K562 (cell line): ENCODE data around the gene DAGLA. TPM values are rescaled to one million over a fixed set of nuclear protein-coding genes. Genes with fewer than 3 reads are reported as not detected.

ENCODE experiments used
- ATAC-seq: fragments of 200-7000 bp; cut with Tn5 transposase; 3 replicates; pipeline ENCODE4 v1.9.1; 2020; ENCODE audit warnings: moderate library complexity
- BruUV-seq: library from RNA; stranded (reverse); fragments of 400-500 nt; replicated peaks from 2 replicates; lab custom pipeline; 2021; lab: Mats Ljungman, UMichigan
- CTCF ChIA-PET: fragments of 300-600 bp; formaldehyde crosslinking; extraction: SDS; loops from one replicate; lab custom pipeline; 2021; ENCODE audit warnings: low intra/inter-chr PET ratio; lab: Yijun Ruan, JAX
- POLR2A ChIA-PET: fragments of 300-600, 350-650 bp; sonication (Branson Sonifier 250); formaldehyde crosslinking; extraction: SDS; loops from one replicate; lab custom pipeline; 2021; ENCODE audit warnings: antibody characterized with exemption, inconsistent platforms; lab: Yijun Ruan, JAX
- DNase-seq, 4 experiments: peaks; one replicate each; pipeline versions ENCODE4 v3.0.0 to v3.0.0-alpha.2; 2011 to 2018; ENCODE audit warnings: low spot score in 3 of 4, mixed read lengths in 3 of 4; ENCODE audit errors: extremely low read depth in 1 of 4
- FAIRE-seq: peaks from 2 replicates; lab custom pipeline; 2011; peaks lifted over from hg19 to GRCh38; lab: Jason Lieb, UNC
- H2AFZ ChIP-seq: 2 replicates; pipeline ENCODE4 v1.6.0; 2011; ENCODE audit warnings: low read depth, low read length, control low read depth, inconsistent platforms
- H3K27ac ChIP-seq: fragments of 200-600 bp; 3 replicates; pipeline ENCODE4 v1.8.0; 2011; ENCODE audit warnings: low read depth, mild to moderate bottlenecking, control low read depth, inconsistent platforms, low read length, moderate library complexity, mixed read lengths; ENCODE audit errors: extremely low read depth
- H3K27me3 ChIP-seq, 2 experiments: fragments of 300-600 bp in 1 of 2; 2 replicates in 1 of 2; 3 replicates in 1 of 2; pipeline versions ENCODE4 v1.6.0 to v1.8.0; 2011; ENCODE audit warnings: inconsistent platforms in 2 of 2, low read length in 2 of 2, mild to moderate bottlenecking in 1 of 2, mixed read lengths in 1 of 2, moderate library complexity in 1 of 2; ENCODE audit not compliant: control insufficient read depth in 2 of 2, insufficient read depth in 2 of 2
- H3K36me3 ChIP-seq: fragments of 300-600 bp; 3 replicates; pipeline ENCODE4 v1.8.0; 2011; ENCODE audit warnings: mild to moderate bottlenecking, low read length, inconsistent platforms; ENCODE audit not compliant: control insufficient read depth, insufficient read depth
- H3K4me1 ChIP-seq, 2 experiments: fragments of 200-600 bp in 1 of 2; replicated peaks in 1 of 2; 2 replicates in 1 of 2; 3 replicates in 1 of 2; pipeline versions ENCODE4 v1.5.1 to v1.8.0; 2011; ENCODE audit warnings: inconsistent platforms in 2 of 2, low read length in 2 of 2, mild to moderate bottlenecking in 1 of 2, mixed read lengths in 1 of 2, moderate library complexity in 1 of 2; ENCODE audit not compliant: control insufficient read depth in 2 of 2, insufficient read depth in 2 of 2
- H3K4me2 ChIP-seq: 2 replicates; pipeline ENCODE4 v1.6.1; 2011; ENCODE audit warnings: low read length, control low read depth, inconsistent platforms, mixed read lengths; ENCODE audit not compliant: insufficient read depth
- H3K4me3 ChIP-seq: fragments of 200-600 bp; sonication (generic), shearing (Covaris generic); 2 replicates; pipeline ENCODE4 v1.5.1; 2016; ENCODE audit warnings: control low read depth, inconsistent platforms
- H3K79me2 ChIP-seq: fragments of 200-600 bp; 3 replicates; pipeline ENCODE4 v1.8.0; 2011; ENCODE audit warnings: low read length, inconsistent platforms; ENCODE audit not compliant: control insufficient read depth, insufficient read depth
- H3K9ac ChIP-seq, 2 experiments: 2 replicates each; pipeline versions ENCODE4 v1.6.0 to v1.6.1; 2011; ENCODE audit warnings: low read depth in 2 of 2, low read length in 2 of 2, control low read depth in 1 of 2, inconsistent platforms in 1 of 2, mild to moderate bottlenecking in 1 of 2, mixed read lengths in 1 of 2; ENCODE audit not compliant: insufficient read depth in 1 of 2
- H3K9me1 ChIP-seq: one replicate; pipeline ENCODE4 v1.6.0; 2011; ENCODE audit warnings: inconsistent platforms, mild to moderate bottlenecking, low read length, moderate library complexity; ENCODE audit not compliant: control insufficient read depth, insufficient read depth
- H3K9me3 ChIP-seq: replicated peaks from 2 replicates; pipeline ENCODE4 v1.5.1; 2011; ENCODE audit warnings: low read depth, low read length, inconsistent platforms; ENCODE audit not compliant: control insufficient read depth, insufficient read depth
- H4K20me1 ChIP-seq: replicated peaks from 2 replicates; pipeline ENCODE4 v1.6.1; 2011; ENCODE audit warnings: low read length, inconsistent platforms, mixed read lengths; ENCODE audit not compliant: control insufficient read depth, insufficient read depth
- CTBP1 ChIP-seq: fragments of 450-650 bp; IDR thresholded peaks from 2 replicates; pipeline ENCODE4 v1.6.1; 2016; ENCODE audit warnings: borderline replicate concordance
- FOXJ2 ChIP-seq: fragments of 200-800 bp; sonication (Bioruptor generic); IDR thresholded peaks from 2 replicates; pipeline ENCODE4 v1.6.1; 2016; ENCODE audit warnings: missing genetic modification characterization, missing compliant biosample characterization
- GTF2A2 ChIP-seq: IDR thresholded peaks from 2 replicates; pipeline ENCODE4 v1.6.1; 2016; ENCODE audit warnings: mild to moderate bottlenecking, missing genetic modification characterization, missing compliant biosample characterization
- HIVEP1 ChIP-seq: fragments of 250-450 bp; sonication (Bioruptor Pico); IDR thresholded peaks from 2 replicates; pipeline ENCODE4 v1.4.0; 2020; ENCODE audit warnings: mild to moderate bottlenecking
- HOMEZ ChIP-seq: fragments of 250-450 bp; sonication (Bioruptor Pico); IDR thresholded peaks from 2 replicates; pipeline ENCODE4 v1.4.0; 2020; ENCODE audit warnings: mild to moderate bottlenecking, moderate library complexity
- HOXB6 ChIP-seq: fragments of 250-450 bp; sonication (Bioruptor Pico); IDR thresholded peaks from 2 replicates; pipeline ENCODE4 v1.5.1; 2022; ENCODE audit warnings: mild to moderate bottlenecking, borderline replicate concordance
- KDM4B ChIP-seq, 2 experiments: fragments of 450-650 bp in 1 of 2; sonication (generic) in 1 of 2; IDR thresholded peaks; 2 replicates each; pipeline ENCODE4 v1.6.1; 2016 to 2017; ENCODE audit warnings: borderline replicate concordance in 2 of 2, antibody characterized with exemption in 1 of 2, low read depth in 1 of 2, mild to moderate bottlenecking in 1 of 2
- NR3C1 ChIP-seq: sonication (generic); formaldehyde crosslinking; IDR thresholded peaks from 2 replicates; pipeline ENCODE4 v1.8.1; 2022; ENCODE audit warnings: missing genetic modification reagents
- PREB ChIP-seq: sonication (generic); formaldehyde crosslinking; IDR thresholded peaks from 2 replicates; pipeline ENCODE4 v1.8.1; 2023; ENCODE audit warnings: mild to moderate bottlenecking, missing genetic modification reagents
- RBM15 ChIP-seq: fragments of 200-400 bp; formaldehyde crosslinking; IDR thresholded peaks from 2 replicates; pipeline ENCODE4 v1.6.1; 2018; ENCODE audit warnings: mild to moderate bottlenecking, low read length, moderate library complexity; ENCODE audit not compliant: insufficient read depth
- RFX1 ChIP-seq: fragments of 450-650 bp; IDR thresholded peaks from 2 replicates; pipeline ENCODE4 v1.6.1; 2016; ENCODE audit warnings: mild to moderate bottlenecking, moderate library complexity
- TCF15 ChIP-seq: fragments of 250-450 bp; sonication (Bioruptor Pico); IDR thresholded peaks from 2 replicates; pipeline ENCODE4 v1.8.0; 2022; ENCODE audit warnings: moderate library complexity, mild to moderate bottlenecking, inconsistent platforms
- TCF7 ChIP-seq: sonication (generic); IDR thresholded peaks from 2 replicates; pipeline ENCODE4 v1.6.1; 2016; ENCODE audit warnings: antibody characterized with exemption, borderline replicate concordance
- TSC22D4 ChIP-seq: fragments of 450-650 bp; IDR thresholded peaks from 2 replicates; pipeline ENCODE4 v1.6.1; 2016; ENCODE audit warnings: missing genetic modification characterization, missing biosample characterization, control low read depth
- ZBTB17 ChIP-seq: fragments of 450-650 bp; formaldehyde crosslinking; IDR thresholded peaks from 2 replicates; pipeline ENCODE4 v1.4.0; 2020; ENCODE audit warnings: mild to moderate bottlenecking
- ZNF212 ChIP-seq: fragments of 450-650 bp; formaldehyde crosslinking; IDR thresholded peaks from 2 replicates; pipeline ENCODE4 v1.4.0; 2020; ENCODE audit warnings: mild to moderate bottlenecking
- ZNF75A ChIP-seq: fragments of 450-650 bp; formaldehyde crosslinking; IDR thresholded peaks from 2 replicates; pipeline ENCODE4 v1.4.0; 2020; ENCODE audit warnings: mild to moderate bottlenecking
- WGBS: fragments of 100-300 bp; shearing (Covaris generic); methylation state at CpG from one replicate; pipeline ENCODE4 v1.1.6; 2016; ENCODE audit warnings: low coverage, mixed read lengths; ENCODE audit not compliant: insufficient coverage; ENCODE audit errors: missing lambda C conversion rate; 5-methylcytosine and 5-hydroxymethylcytosine counted together
- in situ Hi-C: fragments of 300-500 bp; cut with MboI; formaldehyde crosslinking; loops from 4 replicates; pipeline ENCODE4 v1.15.0; 2018; ENCODE audit warnings: inconsistent platforms, mixed read lengths
- intact Hi-C: fragments of 100-400 bp; cut with micrococcal nuclease; formaldehyde crosslinking; loops from 2 replicates; pipeline ENCODE4 v1.14.2; 2022
- polyA plus RNA-seq, 8 experiments: library from polyadenylated mRNA; depleted of rRNA in 4 of 8; stranded (reverse) in 5 of 8; unstranded in 3 of 8; fragments of >200 nt; fragmentation: Nextera tagmentation in 2 of 8; fragmentation: Illumina TruSeq in 1 of 8; extraction: Ambion mirVana in 2 of 8; extraction: Trizol in 1 of 8; gene quantifications; 2 replicates each; pipeline versions ENCODE4 v1.2.1 to v1.2.3, GENCODE V29; 2011 to 2014; ENCODE audit warnings: inconsistent platforms in 1 of 8, missing spikeins in 1 of 8
- total RNA-seq, 7 experiments: library from RNA; depleted of rRNA in 6 of 7; stranded (reverse); fragments of >200 nt in 6 of 7; fragmentation: Illumina TruSeq in 2 of 7; extraction: Trizol in 2 of 7; gene quantifications; 2 replicates each; pipeline versions ENCODE4 v1.2.1 to v1.2.3, GENCODE V29; 2011 to 2021; ENCODE audit warnings: low replicate concordance in 1 of 7

DAGLA gene
- total and polyA plus RNA-seq, 9 of the 15 experiments (the other 6 are each of a cell fraction or from before 2014, with no cell fraction given), result 0.03 to 0.16 (median 0.04) TPM; not detected in 4

GRCh38 chr11:61713464-61713863 is 33.3 kb downstream of the DAGLA start:
- no peak overlapping the region for H3K4me3 ChIP-seq
- H3K79me2 ChIP-seq, result no peaks in the 10 kb centered on the region
- no TSS peak for BruUV-seq
- no peaks in the 10 kb centered on the region for H3K9me3 ChIP-seq
- no peak for FAIRE-seq
- WGBS, result 4% methylated on average over 7 of the region's 9 CpGs
- no peaks in the 10 kb centered on the region for H3K36me3 ChIP-seq
- 0 out of 2 replicates have a peak, but pooled peaks cover 8% of the 10 kb centered on the region for H4K20me1 ChIP-seq
- no peak overlapping the region for H2AFZ ChIP-seq
- CTCF ChIA-PET, result no interaction called here
- ATAC-seq, result no peak
- intact Hi-C loops, result no loop called here
- TF ChIP-seq ZNF212 (CRISPR knock-in tag) (no peak), HOMEZ (no peak), RBM15 (no peak), KDM4B (IDR thresholded peaks at IDR 0.05; ENCODE audit: borderline replicate concordance in 2 of 2, low read depth in 1 of 2) (no peak), CTBP1 (no peak), TCF7 (no peak), NR3C1 (no peak), HIVEP1 (CRISPR knock-in tag) (no peak), TSC22D4 (tag) (no peak), HOXB6 (CRISPR knock-in tag) (no peak), GTF2A2 (tag) (no peak), TCF15 (no peak), FOXJ2 (tag) (no peak), RFX1 (no peak), ZNF75A (no peak), PREB (no peak), ZBTB17 (CRISPR knock-in tag) (no peak)
- no peak overlapping the region for H3K4me2 ChIP-seq
- in situ Hi-C loops, result no loop called here
- DNase-seq, result no peak
- peaks cover 0 to 16% of the 10 kb centered on the region in 2 experiments; a peak in 3 of 5 replicates for H3K4me1 ChIP-seq
- no peak overlapping the region for H3K27ac ChIP-seq
- peaks cover 20 to 74% of the 10 kb centered on the region in 2 experiments; a peak in 4 of 5 replicates for H3K27me3 ChIP-seq
- H3K9ac ChIP-seq, result peak overlapping the region in 1 of 2 experiments; percentile 42; a peak in 1 of 4 replicates
- POLR2A ChIA-PET, result interaction anchor here (0.7 to 1.4 kb wide), 3 partner anchors 10 to 24 kb away, joined by 3 to 4 read pairs (median 3); no protein-coding TSS in a partner anchor
- H3K9me1 ChIP-seq, result no peaks in the 10 kb centered on the region
